RPMI7951 (cell line): Measurements from ENCODE around the gene WRNIP1. TPM values are rescaled to one million over a fixed set of nuclear protein-coding genes. Genes with fewer than 3 reads are reported as not detected.

Experiments
- total RNA-seq: library from RNA; depleted of rRNA; stranded (reverse); fragments of >200 nt; shearing (Covaris generic); gene quantifications from 2 replicates; pipeline ENCODE4 v1.2.3, GENCODE V29; 2014; rRNA removed

WRNIP1 gene
- total RNA-seq, 1 experiment from 2014 or later, result 62.6 TPM

Other genes starting within 250 kb of the WRNIP1 start
- gene MYLK4, start 14.5 kb upstream of the WRNIP1 start, total RNA-seq, result 0.29 and 0.60 TPM in 2 replicates
- gene SERPINB1, start 76.5 kb downstream of the WRNIP1 start, total RNA-seq, result 25.1 and 37.7 TPM in 2 replicates
- gene SERPINB9, start 137.9 kb downstream of the WRNIP1 start, total RNA-seq, result 0.10 and 0.12 TPM in 2 replicates
- 92.6 and 101 TPM in 2 replicates for gene SERPINB6, start 206.2 kb downstream of the WRNIP1 start, total RNA-seq
- gene NQO2, start 234.5 kb downstream of the WRNIP1 start, total RNA-seq, result 42.3 and 52.9 TPM in 2 replicates